Stimulated activated CD8-positive, alpha-beta memory T cell treated with anti-CD3 and anti-CD28 coated beads, Interleukin-4, amount 100 ng/mL, for 4 hours (primary cell): ENCODE results near the gene PRMT7.
"Not testable (repeated sequence)": the region's sequence is repeated elsewhere in the genome, so short reads cannot be mapped to it uniquely, and the experiment has no call there.

Experiments used
- DNase-seq, 2 donors: peaks; one replicate each; pipeline ENCODE4 v3.0.0-alpha.2; 2020; ENCODE audit warnings: low read depth in 2 of 2, low spot score in 1 of 2

The PRMT7 gene

GRCh38 chr16:68283801-68284598 is 26.8 kb upstream of the PRMT7 start:
- no peak for DNase-seq

- no peak for DNase-seq
Observed at GRCh38 chr16:68284847-68285246, 26.0 kb upstream of the PRMT7 start.

GRCh38 chr16:68285683-68286082 is 25.1 kb upstream of the PRMT7 start:
- no peak for DNase-seq

- DNase-seq, result no peak
Observed at GRCh38 chr16:68286153-68287074, 24.4 kb upstream of the PRMT7 start.

GRCh38 chr16:68287276-68288251 is 23.3 kb upstream of the PRMT7 start:
- DNase-seq, result no peak

- no peak for DNase-seq
Observed at GRCh38 chr16:68288252-68288650, 22.6 kb upstream of the PRMT7 start.

- not testable (repeated sequence) for DNase-seq
Observed at GRCh38 chr16:68288796-68289195, 22.0 kb upstream of the PRMT7 start.

- no peak for DNase-seq
Observed at GRCh38 chr16:68289202-68289601, 21.6 kb upstream of the PRMT7 start.

- DNase-seq, result no peak
Observed at GRCh38 chr16:68289621-68290329, 21.0 kb upstream of the PRMT7 start.

GRCh38 chr16:68290450-68290849 is 20.4 kb upstream of the PRMT7 start:
- DNase-seq, result no peak

GRCh38 chr16:68291227-68291626 is 19.6 kb upstream of the PRMT7 start:
- no peak for DNase-seq

- no peak for DNase-seq
Observed at GRCh38 chr16:68292425-68292824, 18.4 kb upstream of the PRMT7 start.

- no peak for DNase-seq
Observed at GRCh38 chr16:68296291-68296690, 14.5 kb upstream of the PRMT7 start.

- no peak for DNase-seq
Observed at GRCh38 chr16:68296693-68297092, 14.1 kb upstream of the PRMT7 start.

- DNase-seq, result no peak
Observed at GRCh38 chr16:68297908-68298307, 12.9 kb upstream of the PRMT7 start.

GRCh38 chr16:68298312-68298711 is 12.5 kb upstream of the PRMT7 start:
- no peak for DNase-seq

GRCh38 chr16:68298907-68299561 is 11.8 kb upstream of the PRMT7 start:
- no peak for DNase-seq

GRCh38 chr16:68299571-68300453 is 11.0 kb upstream of the PRMT7 start:
- no peak for DNase-seq
